ENCODE measurements around the gene RADX.

The RADX gene

DNA sequence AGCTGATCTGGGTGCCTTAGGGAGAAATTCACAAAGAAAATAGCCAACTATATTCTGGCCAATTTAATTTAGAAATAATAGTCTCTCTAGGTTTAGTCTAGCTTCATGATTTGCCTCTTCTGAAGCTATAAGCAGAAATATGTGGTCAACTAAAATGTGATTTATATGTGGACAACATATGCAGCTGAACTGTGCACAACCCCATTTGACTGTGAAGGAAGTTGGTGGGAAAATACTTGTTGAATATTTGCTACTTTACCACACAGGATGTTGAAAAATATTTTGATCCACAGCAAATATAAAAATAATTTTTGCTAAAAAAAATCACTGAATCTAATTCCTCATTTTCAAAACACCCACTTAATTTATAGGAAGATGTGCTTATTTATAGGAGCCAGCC lies 99.0 kb downstream of the RADX start (continued):
- TF ChIP-seq, protein P1, sequence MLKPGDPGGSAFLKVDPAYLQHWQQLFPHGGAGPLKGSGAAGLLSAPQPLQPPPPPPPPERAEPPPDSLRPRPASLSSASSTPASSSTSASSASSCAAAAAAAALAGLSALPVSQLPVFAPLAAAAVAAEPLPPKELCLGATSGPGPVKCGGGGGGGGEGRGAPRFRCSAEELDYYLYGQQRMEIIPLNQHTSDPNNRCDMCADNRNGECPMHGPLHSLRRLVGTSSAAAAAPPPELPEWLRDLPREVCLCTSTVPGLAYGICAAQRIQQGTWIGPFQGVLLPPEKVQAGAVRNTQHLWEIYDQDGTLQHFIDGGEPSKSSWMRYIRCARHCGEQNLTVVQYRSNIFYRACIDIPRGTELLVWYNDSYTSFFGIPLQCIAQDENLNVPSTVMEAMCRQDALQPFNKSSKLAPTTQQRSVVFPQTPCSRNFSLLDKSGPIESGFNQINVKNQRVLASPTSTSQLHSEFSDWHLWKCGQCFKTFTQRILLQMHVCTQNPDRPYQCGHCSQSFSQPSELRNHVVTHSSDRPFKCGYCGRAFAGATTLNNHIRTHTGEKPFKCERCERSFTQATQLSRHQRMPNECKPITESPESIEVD (tag by site-specific recombination; IDR thresholded peaks at IDR 0.05), result no peak
- no peak for TF ChIP-seq ZNF488 (tag by site-specific recombination; IDR thresholded peaks at IDR 0.05)
- no peak for TF ChIP-seq ZNF664 (tag by site-specific recombination; IDR thresholded peaks at IDR 0.05)

GRCh38 chrX:106711375-106711774 lies 99.6 kb downstream of the RADX start:
- H3K36me3 ChIP-seq (ENCODE audit: control insufficient read depth in 2 of 2, insufficient read depth in 1 of 2, low read length in 2 of 2), result no peaks in the 10 kb centered on the region; a peak in 1 of 3 replicates
- no peaks in the 10 kb centered on the region for H3K9me3 ChIP-seq (ENCODE audit: control insufficient read depth, insufficient read depth, low read depth, low read length)
- no peaks in the 10 kb centered on the region for H3K4me1 ChIP-seq (ENCODE audit: control insufficient read depth, insufficient read depth, low read length)
- ChIA-PET POLR2A (no interaction called here), CTCF (no interaction called here)
- no peak for TF ChIP-seq ELK4 (IDR thresholded peaks at IDR 0.05; ENCODE audit: borderline replicate concordance, low read depth, low read length)
- TF ChIP-seq ZNF155 (tag by site-specific recombination; IDR thresholded peaks at IDR 0.05), result no peak
- TF ChIP-seq ZNF184 (tag by site-specific recombination; IDR thresholded peaks at IDR 0.05), result no peak
- no peak for TF ChIP-seq ZNF664 (tag by site-specific recombination; IDR thresholded peaks at IDR 0.05)
- TF ChIP-seq, protein P2, sequence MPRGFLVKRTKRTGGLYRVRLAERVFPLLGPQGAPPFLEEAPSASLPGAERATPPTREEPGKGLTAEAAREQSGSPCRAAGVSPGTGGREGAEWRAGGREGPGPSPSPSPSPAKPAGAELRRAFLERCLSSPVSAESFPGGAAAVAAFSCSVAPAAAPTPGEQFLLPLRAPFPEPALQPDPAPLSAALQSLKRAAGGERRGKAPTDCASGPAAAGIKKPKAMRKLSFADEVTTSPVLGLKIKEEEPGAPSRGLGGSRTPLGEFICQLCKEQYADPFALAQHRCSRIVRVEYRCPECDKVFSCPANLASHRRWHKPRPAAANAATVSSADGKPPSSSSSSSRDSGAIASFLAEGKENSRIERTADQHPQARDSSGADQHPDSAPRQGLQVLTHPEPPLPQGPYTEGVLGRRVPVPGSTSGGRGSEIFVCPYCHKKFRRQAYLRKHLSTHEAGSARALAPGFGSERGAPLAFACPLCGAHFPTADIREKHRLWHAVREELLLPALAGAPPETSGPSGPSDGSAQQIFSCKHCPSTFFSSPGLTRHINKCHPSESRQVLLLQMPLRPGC (tag by site-specific recombination; IDR thresholded peaks at IDR 0.05), result no peak
- no peak overlapping the region for H3K4me3 ChIP-seq (ENCODE audit: low read depth, low read length)
- no peak overlapping the region for H3K27ac ChIP-seq (ENCODE audit: extremely low read depth, low read depth, low read length)

DNA sequence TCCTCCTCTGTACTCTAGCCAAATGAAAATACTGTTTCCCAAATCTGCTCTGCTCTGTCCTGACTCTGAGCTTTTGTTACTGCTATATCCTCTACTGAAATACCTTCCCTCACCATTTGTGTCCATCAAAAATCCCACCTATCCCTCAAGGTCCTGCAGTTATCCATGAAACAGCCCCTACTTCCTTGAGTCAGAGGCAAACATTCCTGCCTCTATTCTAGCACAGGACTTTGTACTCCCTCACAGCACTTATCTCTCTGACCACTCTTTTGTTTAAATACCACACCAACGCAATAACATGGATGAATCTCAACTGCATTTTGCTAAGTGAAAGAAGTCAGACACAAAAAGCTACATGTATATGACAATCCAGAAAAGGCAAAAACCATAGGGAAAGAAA lies 104.2 kb downstream of the RADX start:
- H3K4me3 ChIP-seq (ENCODE audit: low read depth, low read length), result no peak overlapping the region
- CTCF ChIA-PET, result no interaction called here
- TF ChIP-seq ZNF571 (tag by site-specific recombination; IDR thresholded peaks at IDR 0.05) (no peak), ZNF132 (tag by site-specific recombination; IDR thresholded peaks at IDR 0.05; ENCODE audit: borderline replicate concordance) (no peak), ZSCAN16 (tag by site-specific recombination; IDR thresholded peaks at IDR 0.05) (no peak), ZNF2 (tag by site-specific recombination; IDR thresholded peaks at IDR 0.05) (no peak)
- TF ChIP-seq, protein P2 (tag by site-specific recombination; IDR thresholded peaks at IDR 0.05), result no peak
- no peaks in the 10 kb centered on the region for H3K36me3 ChIP-seq (ENCODE audit: control insufficient read depth in 2 of 2, insufficient read depth in 1 of 2, low read length in 2 of 2)
- H3K9me3 ChIP-seq (ENCODE audit: control insufficient read depth, insufficient read depth, low read depth, low read length), result no peaks in the 10 kb centered on the region
- POLR2A ChIA-PET, result no interaction called here
- no peaks in the 10 kb centered on the region for H3K4me1 ChIP-seq (ENCODE audit: control insufficient read depth, insufficient read depth, low read length)
- H3K27ac ChIP-seq (ENCODE audit: extremely low read depth, low read depth, low read length), result no peak overlapping the region

- ChIA-PET CTCF (no interaction called here), POLR2A (no interaction called here)
- Histone ChIP-seq H3K36me3 (ENCODE audit: control insufficient read depth in 2 of 2, insufficient read depth in 1 of 2, low read length in 2 of 2) (no peaks in the 10 kb centered on the region), H3K9me3 (ENCODE audit: control insufficient read depth, insufficient read depth, low read depth, low read length) (no peaks in the 10 kb centered on the region), H3K4me1 (ENCODE audit: control insufficient read depth, insufficient read depth, low read length) (no peaks in the 10 kb centered on the region), H3K27ac (ENCODE audit: extremely low read depth, low read depth, low read length) (no peak overlapping the region), H3K4me3 (ENCODE audit: low read depth, low read length) (no peak overlapping the region)
- no peak for TF ChIP-seq ZSCAN18 (tag by site-specific recombination; IDR thresholded peaks at IDR 0.05)
- no peak for TF ChIP-seq GLI4 (tag by site-specific recombination; IDR thresholded peaks at IDR 0.05)
- TF ChIP-seq ZNF223 (tag by site-specific recombination; IDR thresholded peaks at IDR 0.05), result no peak
- no peak for TF ChIP-seq ZFP3 (tag by site-specific recombination; IDR thresholded peaks at IDR 0.05; ENCODE audit: low read depth)
- TF ChIP-seq, protein P3, sequence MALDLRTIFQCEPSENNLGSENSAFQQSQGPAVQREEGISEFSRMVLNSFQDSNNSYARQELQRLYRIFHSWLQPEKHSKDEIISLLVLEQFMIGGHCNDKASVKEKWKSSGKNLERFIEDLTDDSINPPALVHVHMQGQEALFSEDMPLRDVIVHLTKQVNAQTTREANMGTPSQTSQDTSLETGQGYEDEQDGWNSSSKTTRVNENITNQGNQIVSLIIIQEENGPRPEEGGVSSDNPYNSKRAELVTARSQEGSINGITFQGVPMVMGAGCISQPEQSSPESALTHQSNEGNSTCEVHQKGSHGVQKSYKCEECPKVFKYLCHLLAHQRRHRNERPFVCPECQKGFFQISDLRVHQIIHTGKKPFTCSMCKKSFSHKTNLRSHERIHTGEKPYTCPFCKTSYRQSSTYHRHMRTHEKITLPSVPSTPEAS (tag by site-specific recombination; IDR thresholded peaks at IDR 0.05), result no peak
- no peak for TF ChIP-seq ZNF830 (tag by site-specific recombination; IDR thresholded peaks at IDR 0.05; ENCODE audit: low read depth)
- TF ChIP-seq ZNF292 (tag by site-specific recombination; IDR thresholded peaks at IDR 0.05; ENCODE audit: borderline replicate concordance, low read depth), result no peak
- TF ChIP-seq ZNF701 (tag by site-specific recombination; IDR thresholded peaks at IDR 0.05), result no peak
Measured at GRCh38 chrX:106716463-106716862, 104.7 kb downstream of the RADX start.
